ENCODE data around the gene FASTK.
"Not testable (repeated sequence)": the region's sequence is repeated elsewhere in the genome, so short reads cannot be mapped to it uniquely, and the experiment has no call there.

The FASTK gene

GRCh38 chr7:151026771-151027727, 53.6 kb downstream of the FASTK start:
- DNase-seq = not testable (repeated sequence)
